Hepatic stellate cell (primary cell): ENCODE results near the gene SUN1.
A peak's percentile ranks its signal among the peaks of the same experiment; 100 is the strongest.

ENCODE experiments used
- DNase-seq: peaks from one replicate; pipeline ENCODE4 v3.0.0; 2011; ENCODE audit warnings: low spot score

The SUN1 gene

DNA sequence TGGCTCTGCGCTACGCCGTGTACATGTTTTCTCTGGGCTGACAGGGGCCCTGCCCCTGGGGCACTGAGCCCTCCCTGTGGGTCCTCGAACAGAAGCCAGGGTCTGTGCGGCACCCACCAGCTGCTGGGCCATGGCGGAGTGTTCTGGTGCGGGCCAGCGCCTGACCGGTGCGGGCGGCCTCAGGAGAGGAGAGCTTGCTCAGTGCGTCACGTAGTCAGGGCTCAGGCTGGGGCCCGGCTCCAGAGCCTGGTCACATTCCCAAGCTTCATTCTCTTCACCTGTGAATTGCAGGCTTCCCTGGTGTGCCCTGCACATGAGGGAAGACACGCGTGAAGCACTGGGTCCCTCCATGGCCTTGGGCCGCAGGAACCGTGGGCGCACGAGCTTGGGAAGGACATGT lies 59.5 kb downstream of the SUN1 start:
- DNase-seq: no peak

DNA sequence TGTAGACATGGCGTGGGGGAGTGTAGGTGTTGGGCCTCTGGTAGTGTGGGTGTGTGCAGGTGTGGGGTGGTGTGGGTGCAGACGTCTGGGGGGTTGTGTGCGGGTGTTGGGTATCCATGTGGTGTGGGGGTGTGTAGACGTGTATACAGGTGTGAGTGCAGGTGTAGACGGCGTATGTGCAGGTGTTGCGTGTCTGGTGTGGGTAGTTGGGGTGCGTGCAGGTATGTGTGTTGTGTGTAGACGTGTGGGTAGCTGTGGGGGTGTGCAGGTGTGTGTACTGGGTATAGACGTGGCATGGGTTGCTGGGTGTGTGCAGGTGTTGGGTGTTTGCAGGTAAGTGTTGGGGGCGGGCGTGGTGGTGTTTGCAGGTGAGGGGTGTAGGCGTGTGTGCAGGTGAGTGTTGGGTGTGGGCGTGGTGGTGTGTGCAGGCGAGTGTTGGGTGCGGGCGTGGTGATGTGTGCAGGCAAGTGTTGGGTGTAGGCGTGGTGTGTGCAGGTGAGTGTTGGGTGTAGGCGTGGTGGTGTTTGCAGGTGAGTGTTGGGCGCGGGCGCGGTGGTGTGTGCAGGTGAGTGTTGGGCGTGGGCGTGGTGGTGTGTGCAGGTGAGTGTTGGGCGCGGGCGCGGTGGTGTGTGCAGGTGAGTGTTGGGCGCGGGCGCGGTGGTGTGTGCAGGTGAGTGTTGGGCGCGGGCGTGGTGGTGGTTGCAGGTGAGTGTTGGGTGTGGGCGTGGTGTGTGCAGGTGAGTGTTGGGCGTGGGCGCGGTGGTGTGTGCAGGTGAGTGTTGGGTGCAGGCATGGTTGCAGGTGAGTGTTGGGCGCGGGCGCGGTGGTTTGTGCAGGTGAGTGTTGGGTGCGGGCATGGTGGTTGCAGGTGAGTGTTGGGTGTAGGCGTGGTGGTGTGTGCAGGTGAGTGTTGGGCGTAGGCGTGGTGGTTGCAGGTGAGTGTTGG lies 60.6 kb downstream of the SUN1 start:
- DNase-seq: no peak

DNA sequence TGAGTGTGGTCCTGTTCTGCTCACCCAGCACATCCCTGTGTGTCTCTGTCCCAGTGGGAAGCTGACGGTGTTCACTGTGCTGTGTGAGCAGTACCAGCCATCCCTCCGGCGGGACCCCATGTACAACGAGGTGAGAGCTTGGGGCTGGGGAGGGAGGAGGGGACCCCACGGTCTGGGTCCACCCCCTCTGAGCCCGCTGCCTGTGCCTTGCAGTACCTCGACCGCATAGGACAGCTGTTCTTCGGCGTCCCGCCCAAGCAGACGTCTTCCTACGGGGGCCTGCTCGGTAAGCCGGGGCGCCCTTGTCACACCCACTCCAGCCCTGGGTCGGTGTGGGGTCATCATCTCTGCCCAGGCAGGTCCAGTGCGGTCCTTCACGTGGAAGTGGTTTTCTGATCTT lies 61.4 kb downstream of the SUN1 start:
- no peak for DNase-seq

DNA sequence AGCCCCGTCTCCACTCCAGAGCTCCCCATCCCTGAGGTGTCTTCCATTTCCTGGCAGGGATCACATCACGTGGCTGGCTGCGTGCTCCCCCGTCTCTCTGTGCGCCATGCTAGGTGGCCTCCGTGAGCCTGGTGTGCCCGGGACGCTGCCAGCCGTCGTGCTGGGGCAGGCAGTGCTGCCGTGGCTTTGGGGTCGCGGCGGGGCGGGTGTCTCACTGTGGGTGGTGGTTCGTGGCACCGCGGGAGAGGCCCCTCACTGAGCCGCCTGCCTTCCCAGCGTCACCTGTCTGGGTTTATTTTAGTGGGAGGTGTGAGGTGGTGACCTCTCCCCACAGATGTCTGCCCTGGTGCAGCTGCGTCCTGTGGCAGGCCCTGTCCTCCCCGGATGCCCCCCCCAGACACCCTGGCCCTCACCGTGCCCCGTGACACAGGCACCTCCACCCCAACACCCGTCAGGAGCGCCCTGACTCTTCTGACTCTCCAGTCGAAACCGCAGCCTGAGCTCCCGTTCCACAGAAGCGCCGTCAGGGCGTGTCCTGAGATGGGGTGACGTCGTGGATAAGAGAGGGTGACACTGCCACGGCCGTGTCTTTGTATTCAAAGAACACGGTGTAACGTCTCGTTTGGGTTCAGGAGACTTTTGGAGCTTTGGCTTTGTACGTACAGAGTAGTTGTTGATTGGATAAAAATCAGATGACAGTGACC lies 62.0 kb downstream of the SUN1 start:
- no peak for DNase-seq

DNA sequence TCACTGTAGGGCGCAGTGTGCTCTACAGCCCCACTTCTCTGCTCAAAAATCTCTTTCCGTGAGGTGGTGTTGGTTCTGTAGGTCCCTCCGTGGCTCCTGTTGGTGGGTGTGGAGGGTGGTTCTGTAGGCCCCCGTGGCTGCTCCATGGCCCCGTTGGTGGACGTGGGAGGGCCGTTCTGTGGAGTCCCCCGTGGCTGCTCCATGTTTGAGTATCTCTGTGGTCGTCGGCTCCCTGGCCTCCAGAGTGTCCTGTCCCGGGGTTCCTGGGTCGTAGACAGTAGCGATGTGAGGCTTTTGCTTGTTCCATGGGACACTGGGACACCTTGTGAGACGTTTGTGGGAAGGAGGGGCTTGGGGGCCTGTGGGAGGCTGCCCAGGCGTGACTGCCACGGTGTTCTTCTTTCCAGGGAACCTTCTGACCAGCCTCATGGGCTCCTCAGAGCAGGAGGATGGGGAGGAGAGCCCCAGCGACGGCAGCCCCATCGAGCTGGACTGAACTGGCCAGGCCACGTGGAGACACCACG lies 62.7 kb downstream of the SUN1 start:
- no peak for DNase-seq

- DNase-seq: no peak
Measured at GRCh38 chr7:895451-896052, 63.3 kb downstream of the SUN1 start.

DNA sequence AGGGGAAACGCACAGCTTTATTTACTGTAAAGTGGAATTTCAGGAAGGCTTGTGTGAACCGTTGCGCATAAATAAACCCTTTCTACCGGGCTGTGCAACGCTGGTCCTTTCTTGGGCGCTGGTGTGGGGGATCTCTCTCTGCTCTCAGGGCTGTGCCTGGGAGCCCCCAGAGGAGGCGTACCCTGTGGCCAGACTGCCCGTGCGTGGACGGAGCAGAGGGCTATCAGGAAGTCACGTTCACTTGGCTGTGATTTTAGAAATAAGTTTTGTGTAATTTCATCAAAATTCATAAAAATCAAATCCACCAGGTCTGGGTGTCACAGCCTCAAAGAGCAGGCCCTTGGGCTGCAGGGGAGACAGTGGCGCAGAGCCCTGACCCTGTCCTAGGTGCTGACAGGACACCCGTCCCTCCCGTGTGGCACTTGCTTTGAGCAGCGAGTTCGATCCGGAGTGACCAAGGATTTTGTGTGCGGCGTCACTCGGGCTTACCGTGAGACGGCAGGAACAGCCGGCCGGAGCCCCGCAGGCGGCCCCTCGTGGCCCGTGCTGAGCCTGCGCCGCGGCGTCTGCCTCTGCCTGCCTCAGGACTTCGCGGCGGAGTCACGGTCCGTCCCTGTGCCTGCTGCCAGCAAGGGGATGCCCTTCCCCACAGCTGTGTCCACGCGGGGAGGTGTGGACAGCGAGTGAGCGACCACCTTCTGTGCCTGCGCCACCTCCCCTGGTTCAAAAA lies 64.2 kb downstream of the SUN1 start:
- no peak for DNase-seq

DNA sequence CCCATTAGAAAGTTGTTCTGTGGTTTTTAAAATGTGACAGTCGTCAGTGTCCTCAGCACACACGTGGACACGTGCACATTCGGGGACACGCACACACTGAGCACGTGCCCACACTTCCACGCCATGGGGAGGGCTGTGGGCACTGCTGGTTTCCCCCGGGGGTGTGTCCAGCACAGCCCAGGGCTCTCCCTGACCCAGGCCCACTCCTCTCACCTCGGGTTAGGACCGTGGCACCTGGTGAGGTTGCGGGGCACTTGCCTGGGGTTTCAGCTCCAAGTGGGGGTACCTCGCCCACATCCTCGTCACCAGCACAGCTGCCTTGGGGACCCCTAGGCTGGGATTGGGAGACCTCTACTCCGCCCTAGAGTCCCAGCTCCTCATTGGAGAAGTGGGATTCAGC lies 64.8 kb downstream of the SUN1 start:
- no peak for DNase-seq

GRCh38 chr7:897771-898376 lies 65.6 kb downstream of the SUN1 start:
- no peak for DNase-seq

GRCh38 chr7:898460-898854 lies 66.2 kb downstream of the SUN1 start:
- DNase-seq: no peak

DNA sequence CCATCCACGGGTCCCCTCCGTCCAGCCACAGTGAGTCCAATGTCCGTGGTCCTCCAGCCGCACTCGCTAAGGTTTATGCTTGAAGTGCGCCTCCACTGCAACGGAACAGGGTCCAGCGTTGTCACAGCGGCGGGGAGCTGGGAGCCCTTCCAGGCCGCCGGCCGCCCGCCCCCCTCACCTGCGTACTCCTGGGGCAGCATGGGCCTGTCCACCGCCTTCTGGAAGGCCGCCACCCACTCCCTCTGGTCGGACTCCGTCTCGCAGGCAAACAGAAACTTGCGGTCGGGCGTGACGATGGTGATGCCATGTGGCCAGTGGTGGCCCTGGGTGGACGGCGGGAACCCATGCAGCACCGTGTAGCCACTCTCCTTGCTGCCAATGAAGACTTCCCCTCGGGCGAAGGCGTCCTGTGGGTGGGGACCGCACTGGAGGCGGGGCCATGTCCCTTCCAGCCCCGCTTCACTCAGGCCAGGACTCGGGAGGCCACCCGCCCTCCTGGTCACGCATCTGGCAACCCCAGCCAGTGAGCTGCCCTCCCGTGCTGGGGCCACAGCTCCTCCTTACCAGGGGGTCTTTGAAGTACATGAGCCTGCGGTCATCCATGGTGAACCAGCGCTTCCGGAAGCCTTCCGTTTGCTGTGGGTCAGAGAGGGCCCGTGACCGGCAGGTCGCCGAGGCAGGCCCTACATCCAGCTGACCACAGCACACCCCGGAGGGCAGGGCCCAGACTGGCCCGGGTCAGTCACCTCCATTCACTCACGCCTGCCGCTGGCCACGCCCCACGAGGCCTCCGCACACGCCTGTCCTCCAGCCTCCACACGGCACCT lies 66.8 kb downstream of the SUN1 start:
- DNase-seq: no peak

GRCh38 chr7:899806-900205 lies 67.5 kb downstream of the SUN1 start:
- no peak for DNase-seq

GRCh38 chr7:900331-901040 lies 68.2 kb downstream of the SUN1 start:
- no peak for DNase-seq

DNA sequence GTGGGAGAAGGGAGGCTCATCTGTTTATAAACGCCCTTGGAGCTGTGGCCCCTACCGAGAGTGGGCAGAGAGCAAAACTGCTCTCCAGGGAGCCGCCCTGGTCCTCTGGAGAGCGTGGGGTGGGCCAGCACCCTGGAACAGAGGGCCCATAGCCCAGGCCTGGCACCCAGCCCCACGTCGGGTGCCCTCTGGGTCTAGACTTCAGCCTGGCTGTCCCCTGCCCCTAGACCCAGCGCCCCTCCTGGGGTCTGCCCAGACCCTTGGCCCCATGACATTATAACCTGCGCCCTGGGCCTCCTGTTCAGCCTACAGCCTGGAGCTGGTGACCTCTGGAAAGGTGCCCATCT lies 68.7 kb downstream of the SUN1 start:
- no peak for DNase-seq

DNA sequence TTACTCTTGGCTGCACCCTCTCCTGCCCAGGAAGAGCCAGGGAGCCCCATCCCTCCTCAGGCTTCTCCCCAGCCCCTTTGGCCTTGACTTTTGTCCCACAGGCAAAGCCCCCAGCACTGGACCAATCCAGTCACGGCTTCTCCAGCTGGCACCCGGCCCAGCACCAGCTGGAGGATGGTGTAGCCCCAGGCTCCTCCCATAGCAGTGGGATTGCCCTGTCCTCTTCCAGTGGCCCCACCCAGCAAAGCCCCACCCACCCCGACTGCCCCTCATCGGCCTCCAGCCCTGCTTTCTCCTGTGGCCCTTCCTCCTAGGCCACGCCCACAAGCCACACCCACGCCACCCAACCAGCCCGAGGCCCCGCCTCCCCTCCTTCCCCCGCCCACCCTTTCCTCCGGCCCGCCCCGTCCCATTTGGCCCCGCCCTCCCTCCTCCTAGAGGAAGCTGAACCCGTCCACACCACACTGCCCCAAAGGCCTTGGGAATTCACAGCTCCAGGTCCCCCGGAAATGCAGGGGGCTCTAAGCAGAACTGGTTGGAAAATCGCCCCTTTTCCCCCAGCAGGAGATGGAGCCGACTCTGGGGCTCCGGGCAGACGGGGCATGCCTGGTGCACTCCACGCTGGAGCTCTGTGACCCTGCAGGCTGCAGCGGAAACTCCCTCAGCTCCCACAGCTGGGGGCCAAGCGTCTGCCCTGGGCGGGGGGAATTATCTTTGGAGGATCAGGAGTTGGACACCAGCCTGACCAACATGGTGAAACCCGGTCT lies 69.3 kb downstream of the SUN1 start:
- peak; percentile 94 for DNase-seq

- no peak for DNase-seq
Measured at GRCh38 chr7:902996-903395, 70.7 kb downstream of the SUN1 start.

DNA sequence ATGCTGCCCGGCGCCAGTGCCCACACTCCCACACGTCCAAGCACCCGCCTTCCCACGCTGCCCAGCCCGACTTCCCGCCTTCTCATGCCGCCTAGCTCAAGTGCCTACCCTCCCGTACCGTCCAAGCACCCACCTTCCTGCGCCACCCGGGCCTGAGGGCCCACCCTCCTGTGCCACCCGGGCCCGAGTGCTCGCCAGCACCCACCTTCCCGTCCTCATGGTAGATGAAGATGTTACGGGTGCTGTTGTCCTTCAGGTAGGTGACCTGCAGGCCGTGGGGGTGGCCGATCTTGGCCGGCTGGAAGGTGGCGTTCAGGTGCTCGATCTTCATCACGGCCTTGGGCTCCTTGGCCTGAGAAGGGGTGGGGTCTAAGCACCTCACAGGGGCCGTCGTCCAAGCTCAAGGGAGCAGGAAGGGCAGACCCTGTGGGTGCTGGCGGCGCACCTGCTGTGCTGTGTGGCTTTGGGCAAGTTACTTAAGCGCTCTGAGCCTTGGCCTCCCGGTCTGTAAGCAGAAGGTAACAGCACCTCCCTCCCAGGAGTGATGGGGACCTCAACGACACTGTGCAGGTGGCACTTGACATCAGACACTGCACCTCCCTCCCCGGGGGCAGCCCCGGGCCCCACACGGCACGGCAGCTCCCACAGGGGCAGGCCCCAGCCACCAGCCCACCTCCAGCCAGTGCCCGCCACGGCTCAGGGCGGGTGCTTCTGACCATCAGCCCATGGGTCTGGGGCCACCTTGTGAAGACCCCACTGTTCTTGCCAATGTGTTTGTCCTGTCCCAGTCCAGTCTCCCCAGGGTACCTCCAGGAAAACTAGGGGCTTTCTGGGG lies 71.9 kb downstream of the SUN1 start:
- no peak for DNase-seq

- DNase-seq: peak; percentile 81
Measured at GRCh38 chr7:904847-905246, 72.6 kb downstream of the SUN1 start.

- no peak for DNase-seq
Measured at GRCh38 chr7:906776-907157, 74.5 kb downstream of the SUN1 start.
